HG03097 (cell line): ENCODE measurements around the gene RMC1.
A peak's percentile ranks its signal among the peaks of the same experiment; 100 is the strongest.
"Not testable (repeated sequence)": the region's sequence is repeated elsewhere in the genome, so short reads cannot be mapped to it uniquely, and the experiment has no call there.

ENCODE experiments used
- ATAC-seq: cut with Tn5 transposase; IDR thresholded peaks from one replicate; pipeline ENCODE4 v1.9.1; 2021; ENCODE audit not compliant: unreplicated experiment, low FRiP score

The RMC1 gene

DNA sequence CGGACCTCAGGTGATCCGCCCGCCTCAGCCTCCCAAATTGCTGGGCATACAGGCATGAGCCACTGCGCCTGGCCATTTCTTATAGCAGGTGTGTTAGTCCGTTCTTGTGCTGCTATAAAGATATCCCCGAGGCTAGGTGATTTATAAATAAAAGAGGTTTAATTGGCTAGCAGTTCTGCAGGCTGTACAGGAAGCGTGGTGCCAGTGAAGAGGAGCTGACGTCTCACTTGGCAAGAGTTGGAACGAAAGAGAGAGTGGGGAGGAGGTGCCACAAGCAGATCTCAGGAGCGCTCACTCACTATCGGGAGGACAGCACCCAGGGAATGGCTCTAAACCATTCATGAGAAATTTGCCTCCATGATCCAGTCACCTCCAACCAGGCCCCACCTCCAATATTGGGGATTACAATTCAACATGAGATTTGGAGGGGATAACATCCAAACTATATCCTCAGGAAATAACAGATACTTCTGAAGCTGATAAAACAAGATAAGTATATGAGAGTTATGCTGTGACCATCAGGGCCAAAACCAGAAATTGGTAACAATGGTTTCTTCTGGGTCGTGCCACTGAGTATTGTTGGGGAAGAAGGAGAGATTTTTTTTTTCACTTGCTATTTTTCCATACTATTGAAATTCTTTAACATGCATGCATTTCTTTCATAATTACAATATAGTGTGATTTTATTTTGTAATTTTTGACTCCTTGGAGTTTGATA, 7.4 kb upstream of the RMC1 start:
- no peak for ATAC-seq

DNA sequence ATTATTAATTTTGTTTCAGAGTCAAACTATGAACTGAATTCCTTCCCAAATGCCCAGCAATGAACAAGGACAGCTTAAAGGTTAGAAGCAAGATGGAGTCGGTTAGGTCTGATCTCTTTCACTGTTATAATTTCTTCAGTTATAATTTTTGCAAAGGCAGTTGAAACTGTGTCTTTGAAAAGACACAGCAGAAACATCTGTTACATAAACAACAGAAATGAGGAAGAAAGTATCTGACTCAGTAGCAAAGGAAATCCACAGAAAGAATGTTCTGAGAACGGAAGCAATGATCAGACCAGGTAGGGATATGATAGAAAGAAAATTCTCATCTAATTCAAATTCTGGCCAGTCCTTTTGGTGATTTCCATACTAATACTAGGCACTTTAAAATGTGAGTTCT, 5.2 kb upstream of the RMC1 start:
- no peak for ATAC-seq

DNA sequence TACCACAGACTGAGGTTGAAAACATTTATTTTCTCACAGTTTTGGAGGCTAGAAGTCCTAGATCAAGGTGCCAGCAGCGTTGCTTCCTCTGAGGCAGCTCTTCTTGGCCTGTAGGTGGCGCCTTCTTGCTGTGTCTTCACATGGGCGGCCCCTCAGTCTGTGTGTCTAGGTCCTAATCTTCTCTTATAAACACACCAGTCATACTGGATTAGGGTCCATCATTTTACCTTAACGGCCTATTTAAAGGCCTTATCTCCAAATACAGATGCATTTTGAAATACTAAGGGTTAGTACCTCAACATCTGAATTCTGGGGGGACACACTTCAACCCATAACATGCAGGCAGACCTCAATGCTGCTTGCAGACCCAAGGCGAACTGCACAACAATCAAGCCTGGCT, 4.4 kb upstream of the RMC1 start:
- ATAC-seq = peak; percentile 29

DNA sequence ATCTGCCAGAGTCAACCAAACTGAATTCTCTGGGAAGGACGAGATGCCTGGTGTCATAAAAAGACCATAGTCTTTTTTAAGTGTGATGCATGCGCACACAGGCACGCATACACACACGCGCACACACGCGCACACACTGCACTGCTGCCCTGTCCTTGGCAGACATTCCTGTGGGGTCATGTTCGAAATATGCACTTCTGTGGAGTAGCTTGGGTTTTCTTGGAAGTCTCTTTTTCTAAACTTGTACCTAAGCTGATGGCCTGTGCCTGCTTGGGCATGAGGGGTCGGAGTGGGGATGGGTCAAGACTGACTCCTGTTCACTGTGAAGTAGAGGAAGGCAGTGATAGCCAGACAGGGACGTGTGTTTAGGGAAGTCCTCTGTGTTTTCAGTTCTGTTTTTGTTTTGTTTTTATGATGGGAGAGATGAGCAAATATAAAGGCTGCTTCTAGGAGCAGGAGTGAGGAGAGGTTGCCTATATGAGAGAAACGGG, 4.0 kb upstream of the RMC1 start:
- no peak for ATAC-seq

GRCh38 chr18:23501626-23502025, 1.7 kb upstream of the RMC1 start:
- ATAC-seq = no peak

- ATAC-seq = no peak
Measured at GRCh38 chr18:23502516-23503037, 734 bp upstream of the RMC1 start.

- ATAC-seq = no peak
Measured at GRCh38 chr18:23503963-23504344, 643 bp downstream of the RMC1 start.

GRCh38 chr18:23504720-23505119, 1.4 kb downstream of the RMC1 start:
- peak; percentile 55 for ATAC-seq

DNA sequence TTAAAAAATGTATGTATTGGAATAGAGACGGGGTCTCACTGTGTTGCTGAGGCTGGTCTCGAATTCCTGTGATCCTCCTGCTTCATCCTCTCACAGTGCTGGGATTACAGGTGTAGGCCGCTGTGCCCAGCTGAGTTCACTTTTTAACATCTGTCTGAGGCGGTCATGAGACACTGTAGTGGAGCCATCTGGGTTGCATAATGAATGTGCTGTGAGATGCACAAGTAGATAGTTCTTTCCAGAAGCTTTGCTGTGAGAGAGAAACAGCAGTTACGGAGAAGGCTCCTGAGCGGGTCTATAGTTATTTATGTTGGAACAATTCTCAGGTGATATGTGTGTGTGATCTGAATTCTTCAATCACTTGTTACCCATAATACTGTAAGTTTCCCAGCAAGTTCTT, 3.1 kb downstream of the RMC1 start:
- no peak for ATAC-seq

DNA sequence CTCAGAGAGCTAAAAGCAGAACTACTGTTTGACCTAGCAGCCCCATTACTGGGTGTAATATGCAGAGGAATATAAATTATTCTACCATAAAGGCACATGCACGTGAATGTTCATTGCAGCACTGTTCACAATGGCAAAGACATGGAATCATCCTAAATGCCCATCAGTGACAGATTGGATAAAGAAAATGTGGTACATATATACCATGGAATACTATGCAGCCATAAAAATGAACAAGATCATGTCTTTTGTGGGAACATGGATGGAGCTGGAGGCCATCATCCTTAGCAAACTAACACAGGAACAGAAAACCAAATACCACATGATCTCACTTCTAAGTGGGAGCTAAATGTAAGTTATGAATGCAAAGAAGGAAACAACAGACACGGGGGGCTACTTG, 7.6 kb downstream of the RMC1 start:
- not testable (repeated sequence) for ATAC-seq

GRCh38 chr18:23512216-23512615, 8.9 kb downstream of the RMC1 start:
- ATAC-seq = not testable (repeated sequence)

DNA sequence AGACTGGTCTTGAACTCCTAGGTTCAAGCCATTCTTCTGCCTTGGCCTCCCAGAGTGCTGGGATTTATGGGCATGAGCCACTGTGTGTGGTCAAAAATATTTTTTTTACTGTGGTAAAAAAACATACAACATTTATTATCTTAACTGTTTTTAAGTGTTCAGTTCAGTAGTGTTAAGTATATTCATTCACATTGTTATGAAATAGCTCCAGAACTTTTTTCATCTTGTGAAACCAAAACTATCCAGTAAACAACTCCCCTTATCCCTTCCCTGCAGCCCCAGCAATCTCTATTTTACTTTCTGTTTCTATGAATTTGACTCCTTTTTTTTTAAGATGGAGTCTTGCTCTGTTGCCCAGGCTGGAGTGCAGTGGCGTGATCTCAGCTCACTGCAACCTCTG, 9.3 kb downstream of the RMC1 start:
- ATAC-seq = no peak

DNA sequence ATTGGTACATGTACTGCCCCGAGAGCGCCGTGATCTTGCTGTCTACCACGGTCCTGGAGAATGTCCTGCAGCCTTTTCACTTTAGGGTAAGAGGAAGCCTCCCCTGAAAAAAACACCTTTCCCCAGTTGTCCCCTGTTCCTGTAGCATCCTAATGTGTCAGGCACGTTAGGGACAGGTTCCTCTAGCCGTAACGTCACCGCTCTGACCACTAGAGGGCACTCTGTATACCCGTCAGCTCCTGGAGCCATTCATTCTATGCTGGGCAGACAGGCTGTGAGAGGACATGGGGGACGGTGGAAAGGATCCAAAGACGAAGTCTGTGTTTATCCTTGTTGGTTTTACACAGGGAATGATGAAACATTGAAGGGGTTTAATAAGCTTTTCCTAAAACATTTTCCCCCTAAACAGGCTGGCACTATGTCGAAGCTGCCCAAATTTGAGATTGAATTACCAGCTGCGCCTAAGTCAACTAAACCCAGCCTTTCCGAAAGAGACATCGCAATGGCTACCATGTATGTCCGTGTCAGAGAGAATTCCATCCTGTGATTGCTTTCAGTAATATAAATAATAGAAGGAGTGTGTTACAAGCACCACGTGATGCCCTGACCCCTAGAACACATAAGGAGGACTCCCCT, 12.7 kb downstream of the RMC1 start:
- ATAC-seq = no peak

- ATAC-seq = no peak
Measured at GRCh38 chr18:23519734-23520133, 16.4 kb downstream of the RMC1 start.

DNA sequence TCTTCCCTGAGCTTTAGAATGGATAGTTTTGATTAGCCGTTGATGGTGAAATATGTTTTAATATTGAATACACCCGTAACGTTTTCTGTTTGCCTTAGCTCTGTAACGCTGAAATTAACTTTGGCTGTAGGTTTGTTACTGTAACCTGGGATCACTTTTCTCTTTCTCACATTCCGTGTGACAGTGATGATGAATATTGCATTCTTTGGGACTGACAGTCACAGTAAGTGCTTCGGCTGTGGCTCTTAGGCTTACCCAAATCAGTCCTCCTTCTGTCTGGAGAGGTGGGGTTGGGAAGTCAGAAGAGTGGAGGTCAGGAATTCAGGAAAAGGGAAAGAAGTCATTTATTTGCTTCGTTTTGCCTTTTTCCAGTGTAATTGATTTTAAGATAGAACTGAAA, 18.0 kb downstream of the RMC1 start:
- no peak for ATAC-seq

DNA sequence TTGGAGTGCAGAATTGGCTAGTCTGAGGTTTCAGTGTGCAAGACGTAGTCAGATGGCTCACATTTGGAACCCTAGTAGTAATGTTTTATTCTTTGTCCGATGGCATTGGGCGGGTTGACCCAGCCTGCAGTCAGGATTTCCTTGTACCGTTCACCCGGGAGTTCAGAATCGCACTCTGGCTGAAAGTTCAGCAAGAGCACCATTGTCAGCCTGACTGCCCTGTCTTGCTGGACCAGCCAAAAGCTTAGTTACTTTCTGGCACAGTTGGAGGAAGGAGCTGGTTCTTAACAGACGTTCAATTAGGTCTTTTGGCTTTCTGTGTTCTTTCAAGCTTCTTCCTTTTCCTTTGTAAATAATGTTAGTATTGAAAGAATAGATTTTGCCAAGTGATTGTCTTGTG, 18.6 kb downstream of the RMC1 start:
- ATAC-seq = no peak

DNA sequence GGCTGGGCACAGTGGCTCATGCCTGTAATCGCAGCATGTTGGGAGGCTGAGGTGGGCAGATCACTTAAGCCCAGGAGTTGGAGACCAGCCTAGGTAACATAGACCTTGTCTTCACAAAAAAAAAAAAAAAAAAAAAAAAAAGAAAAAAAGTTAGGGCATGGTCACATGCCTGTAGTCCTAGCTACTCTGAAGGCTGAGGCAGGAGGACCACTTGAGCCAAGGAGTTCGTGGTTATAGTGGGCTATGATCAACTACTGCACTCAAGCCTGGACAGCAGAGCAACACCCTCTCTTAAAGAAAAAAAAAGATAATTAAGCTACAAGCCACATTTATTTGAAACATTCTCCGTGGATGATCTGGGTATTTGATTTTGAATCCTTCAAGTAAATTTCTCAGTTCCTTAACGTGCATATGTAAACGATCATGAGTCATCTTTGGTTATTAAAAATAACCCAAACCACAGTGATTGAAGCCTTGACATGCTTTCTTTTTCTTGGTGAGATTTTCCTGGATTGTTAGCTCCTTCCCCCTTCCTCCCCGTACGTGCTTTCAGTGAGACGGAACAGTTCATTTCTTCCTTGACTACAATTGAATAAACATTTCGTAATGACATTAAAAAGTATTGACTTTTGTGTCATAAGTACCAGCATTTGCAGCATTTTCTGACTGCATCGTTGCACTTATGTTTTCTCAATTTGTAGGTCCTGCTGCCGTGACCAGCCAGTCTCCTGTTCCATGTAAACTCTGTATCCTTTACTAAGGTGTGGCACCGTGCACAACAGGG, 20.3 kb downstream of the RMC1 start:
- ATAC-seq = no peak

DNA sequence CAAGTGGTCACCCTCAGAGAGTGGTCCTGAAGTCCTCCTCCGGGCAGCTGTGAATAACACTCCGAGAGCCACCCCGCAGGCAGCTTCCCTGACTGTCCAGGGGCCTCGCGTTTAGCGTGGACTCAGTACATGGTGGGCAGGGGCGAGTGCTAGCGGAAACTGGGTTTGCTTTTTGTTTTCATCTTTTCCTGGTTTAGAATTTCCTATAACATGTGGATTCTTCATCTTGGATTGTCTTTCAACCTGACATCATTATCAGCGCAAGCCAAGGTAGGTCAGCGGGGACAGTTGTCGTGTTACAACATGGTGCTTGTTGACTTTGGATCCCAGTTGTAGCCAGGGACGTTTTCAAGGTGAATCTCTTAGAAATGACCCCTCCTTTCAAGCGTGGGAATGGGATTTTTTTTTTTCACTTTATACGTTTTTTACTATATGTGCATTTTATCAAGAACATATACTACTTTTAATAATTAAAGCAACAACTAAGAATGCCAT, 20.9 kb downstream of the RMC1 start:
- no peak for ATAC-seq

- no peak for ATAC-seq
Measured at GRCh38 chr18:23526501-23527063, 23.3 kb downstream of the RMC1 start.

DNA sequence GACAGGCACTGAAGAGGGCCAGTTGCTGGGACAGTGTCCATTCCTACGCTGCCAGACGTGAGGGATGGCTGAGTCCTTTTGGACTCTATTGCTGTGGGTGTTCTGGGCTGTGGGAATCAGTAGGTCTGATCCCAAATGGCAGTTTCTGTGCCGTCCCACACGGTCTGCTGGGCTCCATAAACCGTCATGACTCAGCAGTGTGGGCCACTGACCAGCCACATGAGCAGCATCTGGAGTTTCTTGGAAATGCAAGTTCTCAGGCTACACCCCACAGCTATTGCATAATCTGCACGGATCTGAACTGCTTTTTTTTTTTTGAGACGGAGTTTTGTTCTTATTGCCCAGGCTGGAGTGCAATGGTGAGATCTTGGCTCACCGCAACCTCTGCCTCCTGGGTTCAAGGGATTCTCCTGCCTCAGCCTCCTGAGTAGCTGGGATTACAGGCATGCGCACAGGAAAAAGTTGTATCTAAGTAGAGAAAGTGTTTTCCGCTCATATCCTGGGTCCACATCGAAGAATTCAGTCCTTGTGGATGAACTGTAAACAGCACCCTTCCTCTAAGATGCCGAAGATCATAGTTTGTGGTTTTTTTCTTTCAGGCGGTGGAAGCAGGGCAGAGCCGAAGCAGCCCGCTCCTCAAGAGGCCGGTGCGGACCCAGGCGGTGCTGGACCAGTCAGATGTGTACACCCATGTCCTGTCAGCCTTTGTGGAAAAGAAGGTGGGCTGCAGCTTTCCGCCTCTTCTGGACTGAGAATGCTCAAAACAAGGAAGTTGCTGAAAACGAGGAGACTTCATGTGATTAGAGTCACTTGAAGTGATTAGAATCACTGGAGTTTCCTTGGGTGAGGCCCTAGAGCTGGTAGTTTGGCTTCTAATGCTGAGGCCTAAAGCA, 25.5 kb downstream of the RMC1 start:
- no peak for ATAC-seq
